Thoracic aorta (tissue), 2 donors: ENCODE results near the gene RGP1. TPM values are rescaled to one million over a fixed set of nuclear protein-coding genes. Genes with fewer than 3 reads are reported as not detected.

ENCODE experiments used
- ATAC-seq: fragments of 150-250 bp; one replicate; pipeline ENCODE4 v1.8.0; 2017; ENCODE audit warnings: low read depth; ENCODE audit not compliant: insufficient number of reproducible peaks, low FRiP score
- DNase-seq: peaks from one replicate; pipeline ENCODE4 v3.0.0-alpha.2; 2020; ENCODE audit warnings: low spot score
- H3K27ac ChIP-seq, 2 donors: fragments of 200-600 bp; sonication (generic); 1 replicate in 1 of 2; 2 replicates in 1 of 2; pipeline ENCODE4 v1.5.1; 2016; ENCODE audit warnings: mild to moderate bottlenecking in 2 of 2, moderate library complexity in 2 of 2
- H3K27me3 ChIP-seq: fragments of 200-600 bp; sonication (generic); replicated peaks from 2 replicates; pipeline ENCODE4 v1.6.0; 2016; ENCODE audit warnings: mild to moderate bottlenecking; ENCODE audit not compliant: insufficient read depth
- H3K36me3 ChIP-seq: fragments of 200-600 bp; sonication (generic); one replicate; pipeline ENCODE4 v1.5.1; 2016
- H3K4me1 ChIP-seq, 2 donors: fragments of 200-600 bp; sonication (generic); 1 replicate in 1 of 2; 2 replicates in 1 of 2; pipeline versions ENCODE4 v1.5.1 to v1.6.0; 2016; ENCODE audit warnings: low read depth in 2 of 2, mild to moderate bottlenecking in 1 of 2; ENCODE audit not compliant: control insufficient read depth in 1 of 2
- H3K4me3 ChIP-seq: fragments of 200-600 bp; sonication (generic); 2 replicates; pipeline ENCODE4 v1.5.1; 2016; ENCODE audit warnings: mild to moderate bottlenecking
- H3K9me3 ChIP-seq: fragments of 200-600 bp; sonication (generic); 2 replicates; pipeline ENCODE4 v1.5.1; 2016
- CTCF ChIP-seq: fragments of 200-600 bp; sonication (generic); IDR thresholded peaks from one replicate; pipeline ENCODE4 v1.5.1; 2019; ENCODE audit warnings: antibody characterized with exemption
- total RNA-seq, 2 donors: library from RNA; depleted of rRNA; stranded (reverse); fragments of >200 nt; gene quantifications; one replicate each; pipeline versions ENCODE4 v1.1.0 to v1.2.3, GENCODE V29; 2016

RGP1 gene
- total RNA-seq, 2 donors from 2014 or later: 23.0 to 24.5 TPM

- no peak for ATAC-seq
- Histone ChIP-seq H3K9me3 (no peaks in the 10 kb centered on the region), H3K4me1 (peaks cover 23 to 41% of the 10 kb centered on the region in 2 donors), H3K4me3 (no peak overlapping the region), H3K36me3 (peaks cover 59% of the 10 kb centered on the region), H3K27me3 (no peaks in the 10 kb centered on the region), H3K27ac (peak overlapping the region in 1 of 2 donors; percentile 30)
- no peak for DNase-seq
- TF ChIP-seq CTCF: no peak
These were observed 5.6 kb upstream of the RGP1 start for GRCh38 chr9:35743452-35743851.

GRCh38 chr9:35743880-35744518, 5.1 kb upstream of the RGP1 start:
- no peak for TF ChIP-seq CTCF
- Histone ChIP-seq H3K9me3 (no peaks in the 10 kb centered on the region), H3K27ac (peak overlapping the region in 1 of 2 donors; percentile 30), H3K36me3 (peaks cover 53% of the 10 kb centered on the region), H3K4me3 (no peak overlapping the region), H3K27me3 (no peaks in the 10 kb centered on the region), H3K4me1 (peaks cover 23 to 41% of the 10 kb centered on the region in 2 donors)
- DNase-seq (no peak), ATAC-seq (no peak)

GRCh38 chr9:35745569-35745968, 3.5 kb upstream of the RGP1 start:
- TF ChIP-seq CTCF: no peak
- Histone ChIP-seq H3K27ac (no peak overlapping the region), H3K9me3 (no peaks in the 10 kb centered on the region), H3K27me3 (no peaks in the 10 kb centered on the region), H3K4me1 (peaks cover 23 to 51% of the 10 kb centered on the region in 2 donors), H3K4me3 (peak overlapping the region; percentile 98), H3K36me3 (peaks cover 40% of the 10 kb centered on the region)
- DNase-seq: no peak
- ATAC-seq: no peak

- ATAC-seq (no peak), DNase-seq (no peak)
- Histone ChIP-seq H3K27me3 (no peaks in the 10 kb centered on the region), H3K36me3 (peaks cover 41% of the 10 kb centered on the region), H3K9me3 (no peaks in the 10 kb centered on the region), H3K27ac (peak overlapping the region in 1 of 2 donors; percentile 17), H3K4me1 (peaks cover 23 to 54% of the 10 kb centered on the region in 2 donors), H3K4me3 (peak overlapping the region; percentile 98)
- no peak for TF ChIP-seq CTCF
These were observed 2.5 kb upstream of the RGP1 start for GRCh38 chr9:35746583-35746982.

- ATAC-seq (peak; percentile 3), DNase-seq (no peak)
- peaks cover 43% of the 10 kb centered on the region for H3K36me3 ChIP-seq
- peaks cover 23 to 54% of the 10 kb centered on the region in 2 donors for H3K4me1 ChIP-seq
- H3K4me3 ChIP-seq: peak overlapping the region; percentile 98
- peak overlapping the region; percentile 76 to 93 for H3K27ac ChIP-seq
- no peaks in the 10 kb centered on the region for H3K9me3 ChIP-seq
- no peaks in the 10 kb centered on the region for H3K27me3 ChIP-seq
- TF ChIP-seq CTCF: no peak
These were observed 737 bp upstream of the RGP1 start for GRCh38 chr9:35748242-35748857.
